Tibial nerve (tissue), 3 donors: ENCODE measurements around the gene GATAD2A.

ENCODE experiments used
- CTCF ChIP-seq, 5 experiments: fragments of 200-600 bp in 3 of 5; fragments of 450-650 bp in 2 of 5; sonication (generic) in 3 of 5; IDR thresholded peaks; one replicate each; pipeline ENCODE4 v1.5.1; 2016 to 2019; ENCODE audit warnings: antibody characterized with exemption in 5 of 5, mild to moderate bottlenecking in 3 of 5, moderate library complexity in 2 of 5
- POLR2A ChIP-seq, 2 donors: fragments of 450-650 bp; IDR thresholded peaks; one replicate each; pipeline ENCODE4 v1.6.1; 2017; ENCODE audit warnings: antibody characterized with exemption in 2 of 2, mild to moderate bottlenecking in 2 of 2, moderate library complexity in 2 of 2

DNA sequence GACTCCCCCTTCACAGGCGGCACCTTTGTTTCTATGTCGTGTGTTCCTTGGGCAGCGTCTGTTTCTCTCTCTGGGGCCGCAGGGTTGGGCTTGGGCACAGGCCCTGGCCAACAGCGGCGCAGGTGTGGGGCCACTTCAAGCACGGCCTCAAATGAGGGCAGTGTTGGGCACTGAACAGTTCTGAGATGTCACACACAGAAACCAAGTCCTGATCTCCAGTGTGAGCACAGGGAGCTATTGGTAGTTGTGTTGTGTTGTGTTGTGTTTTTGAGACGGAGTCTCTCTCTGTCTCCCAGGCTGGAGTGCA lies 42.7 kb downstream of the GATAD2A start:
- TF ChIP-seq CTCF (IDR thresholded peaks at IDR 0.05) (no peak), POLR2A (IDR thresholded peaks at IDR 0.05) (no peak)
